Ishikawa (cell line): ENCODE results near the gene HELZ2.

Experiments used
- CEBPB ChIP-seq: IDR thresholded peaks from 2 replicates; pipeline ENCODE4 v1.6.1; 2012
- CREB1 ChIP-seq: IDR thresholded peaks from 2 replicates; pipeline ENCODE4 v1.6.1; 2012; ENCODE audit warnings: low read depth
- EGR1 ChIP-seq: IDR thresholded peaks from 2 replicates; pipeline ENCODE4 v1.6.1; 2012
- EP300 ChIP-seq: IDR thresholded peaks from 2 replicates; pipeline ENCODE4 v1.6.1; 2012; ENCODE audit warnings: borderline replicate concordance
- FOXM1 ChIP-seq: IDR thresholded peaks from 2 replicates; pipeline ENCODE4 v1.6.1; 2012; ENCODE audit warnings: low read depth, borderline replicate concordance
- MAX ChIP-seq: IDR thresholded peaks from 2 replicates; pipeline ENCODE4 v1.6.1; 2012
- NFIC ChIP-seq: IDR thresholded peaks from 2 replicates; pipeline ENCODE4 v1.6.1; 2012
- RAD21 ChIP-seq: IDR thresholded peaks from 2 replicates; pipeline ENCODE4 v1.6.1; 2012; ENCODE audit warnings: low read depth
- REST ChIP-seq: IDR thresholded peaks from 2 replicates; pipeline ENCODE4 v1.6.1; 2012; ENCODE audit warnings: low read depth, mild to moderate bottlenecking
- TAF1 ChIP-seq: IDR thresholded peaks from 2 replicates; pipeline ENCODE4 v1.6.1; 2012; ENCODE audit warnings: low read depth, mild to moderate bottlenecking
- TCF12 ChIP-seq: IDR thresholded peaks from 2 replicates; pipeline ENCODE4 v1.6.1; 2012; ENCODE audit warnings: low read depth
- TEAD4 ChIP-seq: IDR thresholded peaks from 2 replicates; pipeline ENCODE4 v1.6.1; 2012
- USF1 ChIP-seq: IDR thresholded peaks from 2 replicates; pipeline ENCODE4 v1.6.1; 2012
- YY1 ChIP-seq: IDR thresholded peaks from 2 replicates; pipeline ENCODE4 v1.6.1; 2012; ENCODE audit warnings: low read depth
- ZBTB7A ChIP-seq: IDR thresholded peaks from 2 replicates; pipeline ENCODE4 v1.6.1; 2012; ENCODE audit warnings: low read depth

Gene HELZ2

GRCh38 chr20:63598479-63599395 lies 24.7 kb upstream of the HELZ2 start:
- TF ChIP-seq TEAD4 (no peak), REST (no peak), TCF12 (no peak), CEBPB (no peak), FOXM1 (no peak), USF1 (no peak), RAD21 (no peak), YY1 (no peak), TAF1 (no peak), CREB1 (no peak), EP300 (no peak), EGR1 (no peak), MAX (no peak), ZBTB7A (no peak), NFIC (no peak)

GRCh38 chr20:63597651-63598478 lies 23.8 kb upstream of the HELZ2 start:
- TF ChIP-seq MAX (no peak), EGR1 (no peak), CREB1 (no peak), RAD21 (no peak), TEAD4 (no peak), FOXM1 (no peak), REST (no peak), TAF1 (no peak), USF1 (no peak), ZBTB7A (no peak)

- TF ChIP-seq CREB1 (no peak), YY1 (no peak), EGR1 (no peak), NFIC (no peak), TCF12 (no peak), ZBTB7A (no peak), RAD21 (no peak), EP300 (no peak), USF1 (no peak), CEBPB (no peak), REST (no peak), FOXM1 (no peak), MAX (no peak), TEAD4 (no peak), TAF1 (no peak)
Observed at GRCh38 chr20:63596423-63596822, 22.4 kb upstream of the HELZ2 start.
